Measurements from ENCODE around the gene KCNQ1. TPM values are rescaled to one million over a fixed set of nuclear protein-coding genes. Genes with fewer than 3 reads are reported as not detected.

The KCNQ1 gene
- total and polyA plus RNA-seq, 5 experiments from 2014 or later: 8.7 to 25.1 (median 22.9) TPM

DNA sequence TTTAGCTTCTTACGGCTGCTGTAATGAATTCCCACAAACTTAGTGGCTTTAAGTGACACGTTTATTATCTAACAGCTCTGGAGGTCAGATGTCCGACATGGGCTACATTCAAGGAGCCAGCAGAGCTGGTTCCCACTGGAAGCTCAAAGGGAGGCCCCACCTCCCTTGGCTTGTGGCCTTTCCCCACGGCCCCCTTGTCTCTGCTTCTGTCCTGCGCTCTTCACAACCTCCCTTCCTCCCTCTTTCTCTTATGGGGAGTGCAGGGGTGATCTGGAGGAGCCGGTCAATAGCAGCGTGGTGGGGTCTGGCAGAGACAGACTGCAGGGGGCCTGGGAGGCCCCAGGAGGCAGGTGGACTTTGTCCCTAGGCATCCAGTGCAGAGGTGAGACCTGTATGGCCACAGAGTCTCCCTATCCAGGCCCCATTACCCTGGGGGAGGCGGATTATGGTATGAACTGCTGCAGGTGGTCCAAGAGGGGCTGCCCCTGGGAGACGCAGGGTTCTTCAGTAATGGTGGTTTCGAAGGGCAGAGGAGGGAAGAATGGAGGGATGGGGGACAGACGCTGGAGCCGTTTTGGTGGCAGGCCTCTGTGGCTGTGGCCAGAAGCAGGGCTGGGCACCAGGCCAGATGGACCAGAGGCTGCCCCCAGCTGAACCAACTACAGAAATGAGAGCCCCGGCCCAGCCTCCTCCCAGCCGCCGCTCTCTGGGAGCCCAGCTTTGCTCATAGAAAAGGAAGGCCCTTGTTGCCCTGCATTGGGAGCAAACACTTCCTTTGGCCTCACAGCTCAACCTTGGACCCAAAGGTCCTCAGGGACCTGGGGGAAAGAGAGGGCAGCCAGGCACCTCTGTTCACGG is 285.7 kb downstream of the KCNQ1 start:
- peaks cover 0 to 8% (median 2%) of the 10 kb centered on the region in 4 donors for H3K4me1 Mint-ChIP-seq
- ATAC-seq (no peak), DNase-seq (no peak)
- no peaks in the 10 kb centered on the region for H3K36me3 Mint-ChIP-seq
- POLR2A ChIA-PET: no interaction called here
- peak overlapping the region in 1 of 10 donors; percentile 58 for H3K4me3 Mint-ChIP-seq
- H3K27ac Mint-ChIP-seq: peak overlapping the region in 1 of 10 donors; percentile 28
- H3K27me3 Mint-ChIP-seq: no peaks in the 10 kb centered on the region
- H3K9me3 Mint-ChIP-seq: no peaks in the 10 kb centered on the region

DNA sequence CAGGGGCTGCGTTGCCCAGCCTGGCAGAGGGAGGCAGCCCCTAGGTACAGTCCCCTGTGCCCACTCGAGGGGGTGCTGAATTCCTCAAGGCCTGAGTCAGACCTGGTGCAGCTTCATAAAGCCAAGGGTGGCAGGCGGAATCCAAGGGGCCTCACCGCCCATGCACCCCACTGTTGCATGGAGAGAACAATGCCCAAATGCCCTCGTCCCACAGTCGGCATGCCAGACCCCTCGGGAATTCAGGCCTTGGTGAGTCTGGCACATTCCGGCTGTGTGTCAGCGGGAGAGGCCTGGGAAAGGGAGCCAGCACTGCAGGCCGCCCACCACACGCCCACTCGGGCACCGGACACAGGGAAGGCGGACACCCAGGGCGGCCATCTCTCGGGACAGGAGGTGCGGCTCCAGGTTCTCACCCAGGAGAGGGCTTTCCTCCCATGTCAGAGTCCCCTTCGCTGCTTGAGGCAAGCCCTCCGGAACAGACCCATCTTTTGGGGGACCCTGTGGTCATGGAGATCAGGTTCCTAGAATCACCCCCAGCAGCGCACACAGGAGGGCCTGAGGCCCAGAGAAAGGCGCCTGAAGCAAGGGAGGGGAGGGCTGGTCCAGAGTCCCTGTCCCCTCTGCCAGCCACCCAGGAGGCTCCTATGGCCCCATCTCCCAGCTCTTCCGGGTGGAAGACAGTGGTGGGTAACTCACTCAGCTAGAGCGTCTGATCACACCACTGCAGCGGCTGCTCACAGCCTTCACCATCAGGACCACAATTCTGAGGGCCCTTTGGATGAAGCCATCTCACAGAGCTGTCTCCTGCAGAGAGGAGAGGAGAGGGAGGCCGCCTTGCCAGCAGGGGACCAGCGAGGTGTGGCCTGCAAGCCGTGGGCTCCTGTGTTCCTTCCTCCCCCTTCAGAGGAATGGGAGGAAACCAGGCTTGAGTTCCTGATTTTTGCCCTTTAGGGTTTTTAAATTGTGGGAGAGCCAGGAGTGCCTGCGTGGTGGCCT is 286.6 kb downstream of the KCNQ1 start:
- H3K9me3 Mint-ChIP-seq: no peaks in the 10 kb centered on the region
- no peak overlapping the region for H3K4me3 Mint-ChIP-seq
- H3K27ac Mint-ChIP-seq: no peak overlapping the region
- ATAC-seq (no peak), DNase-seq (no peak)
- POLR2A ChIA-PET: no interaction called here
- no peaks in the 10 kb centered on the region for H3K27me3 Mint-ChIP-seq
- H3K4me1 Mint-ChIP-seq: peaks cover 0 to 8% (median under 1%) of the 10 kb centered on the region in 4 donors
- H3K36me3 Mint-ChIP-seq: no peaks in the 10 kb centered on the region

DNA sequence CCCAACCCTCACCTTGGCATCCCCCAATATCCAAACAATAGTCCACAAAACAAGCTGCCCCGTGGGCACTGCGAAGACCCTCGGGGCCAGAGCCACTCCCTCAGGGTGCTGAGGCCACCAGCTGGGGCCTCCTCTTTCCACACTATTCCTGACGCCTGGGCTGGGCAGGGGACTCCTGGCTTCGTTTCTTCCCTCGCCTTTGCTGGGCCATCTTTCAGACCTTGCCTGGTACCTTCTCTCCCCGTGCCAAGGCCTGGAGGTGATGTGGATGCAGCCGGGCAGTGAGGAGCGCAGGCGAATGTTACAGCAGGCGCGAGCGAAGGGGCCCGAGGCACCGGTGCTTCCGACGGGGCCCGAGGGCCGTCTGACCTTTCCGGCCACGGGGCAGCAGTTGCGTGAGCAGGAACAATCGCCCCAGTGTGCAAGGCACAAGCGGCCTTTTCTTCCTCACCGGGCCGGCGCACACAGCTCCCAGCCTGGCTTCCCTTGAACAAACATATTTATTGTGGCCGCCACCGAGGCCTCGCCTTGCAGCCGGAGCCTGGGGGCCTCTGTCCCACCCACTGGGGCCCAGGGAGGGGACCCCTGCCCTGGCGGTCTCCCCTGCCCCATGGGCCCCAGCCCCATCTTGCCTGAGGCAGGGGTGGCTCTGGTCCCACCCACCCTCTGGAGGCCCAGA is 287.6 kb downstream of the KCNQ1 start:
- DNase-seq: no peak
- Mint-ChIP-seq H3K27ac (no peak overlapping the region), H3K9me3 (no peaks in the 10 kb centered on the region), H3K36me3 (peaks cover 0 to 3% (median 0%) of the 10 kb centered on the region in 3 donors), H3K4me3 (no peak overlapping the region), H3K27me3 (no peaks in the 10 kb centered on the region), H3K4me1 (peaks cover 0 to 8% (median under 1%) of the 10 kb centered on the region in 4 donors)
- POLR2A ChIA-PET: no interaction called here
- no peak for ATAC-seq

DNA sequence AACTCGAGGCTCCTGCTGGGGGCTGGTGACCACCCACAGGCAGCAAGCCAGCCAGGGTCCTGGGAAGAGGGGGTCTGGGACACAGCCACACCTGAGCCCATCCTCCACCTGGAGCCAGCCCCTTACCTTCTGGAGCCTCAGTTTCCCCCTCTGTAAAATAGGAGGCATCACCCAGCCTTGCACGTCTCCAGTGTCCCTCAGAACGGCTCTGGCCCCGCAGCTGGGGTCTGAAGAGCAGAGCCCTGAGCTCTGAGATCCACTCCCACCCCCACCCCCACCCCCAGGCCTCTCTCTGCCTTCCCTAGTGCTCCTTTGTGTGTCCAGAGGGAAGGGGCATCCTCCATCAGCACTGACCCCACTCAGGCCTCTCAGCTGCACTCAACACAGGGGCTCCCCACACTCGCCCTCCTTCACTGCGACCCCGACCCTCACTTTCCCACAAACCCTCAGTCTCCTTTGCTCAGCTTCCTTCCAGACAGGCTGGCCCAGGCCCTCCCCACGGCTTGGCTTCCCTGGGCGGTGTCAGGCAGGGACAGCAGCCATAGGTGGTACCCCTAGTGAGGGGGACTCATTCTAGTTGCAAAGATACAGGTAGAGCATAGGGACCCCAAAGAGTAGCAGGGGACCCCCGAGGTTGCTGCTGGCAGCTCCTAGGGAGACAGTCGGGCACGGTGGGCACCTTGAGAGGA is 288.3 kb downstream of the KCNQ1 start:
- Mint-ChIP-seq H3K9me3 (no peaks in the 10 kb centered on the region), H3K27me3 (no peaks in the 10 kb centered on the region), H3K36me3 (peaks cover 0 to 3% (median 0%) of the 10 kb centered on the region in 3 donors), H3K4me1 (peaks cover 0 to 13% (median 2%) of the 10 kb centered on the region in 4 donors), H3K4me3 (no peak overlapping the region), H3K27ac (peak overlapping the region in 2 of 10 donors; percentile 69 to 81)
- no peak for DNase-seq
- no peak for ATAC-seq
- POLR2A ChIA-PET: no interaction called here

DNA sequence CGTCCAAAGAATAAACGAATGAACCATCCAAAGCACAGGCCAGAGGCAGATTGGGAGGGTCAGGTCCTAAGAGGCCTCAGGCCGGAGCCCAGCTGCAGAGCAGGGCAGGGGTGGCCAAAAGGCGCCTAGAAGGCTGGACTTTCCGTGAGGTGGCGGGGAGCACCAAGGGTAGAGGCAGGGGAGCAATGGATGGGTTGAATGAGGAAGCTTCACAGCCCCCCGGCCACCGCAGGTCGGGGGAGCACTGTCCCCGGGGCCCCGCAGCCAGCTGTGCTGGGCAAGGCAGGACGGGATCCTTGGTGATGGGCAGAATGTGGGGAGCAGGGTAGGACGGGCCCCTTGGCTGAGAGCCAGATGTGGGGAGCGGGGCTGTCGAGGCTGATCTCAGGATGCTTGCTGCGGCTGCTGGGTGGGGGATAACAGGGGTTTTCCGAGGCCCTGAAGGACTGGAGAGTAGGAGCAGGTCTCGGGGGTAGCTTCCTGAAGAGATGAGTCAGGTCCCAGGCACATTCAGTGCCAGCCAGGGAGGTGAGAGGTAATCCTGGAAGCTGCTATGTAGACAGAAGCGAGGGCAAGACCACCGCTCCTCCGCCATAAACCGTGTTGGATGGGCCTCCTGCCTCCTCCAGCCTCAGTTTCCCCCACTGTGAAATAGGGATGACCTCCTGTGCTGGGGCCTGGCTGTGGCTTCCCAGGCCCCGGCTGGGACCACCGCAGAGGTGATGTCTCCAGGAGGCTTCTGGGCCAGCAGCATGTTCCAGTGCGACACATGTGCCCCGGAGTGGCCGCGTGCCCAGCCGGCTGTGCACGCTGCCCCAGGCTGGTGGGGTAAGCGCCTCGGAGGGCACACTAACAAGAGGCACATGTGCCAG is 289.6 kb downstream of the KCNQ1 start:
- H3K9me3 Mint-ChIP-seq: no peaks in the 10 kb centered on the region
- H3K4me1 Mint-ChIP-seq: peaks cover 0 to 13% (median 2%) of the 10 kb centered on the region in 4 donors
- POLR2A ChIA-PET: no interaction called here
- no peak for ATAC-seq
- H3K36me3 Mint-ChIP-seq: peaks cover 0 to 3% (median 0%) of the 10 kb centered on the region in 3 donors
- no peak overlapping the region for H3K4me3 Mint-ChIP-seq
- H3K27me3 Mint-ChIP-seq: no peaks in the 10 kb centered on the region
- no peak for DNase-seq
- peak overlapping the region in 1 of 10 donors; percentile 81 for H3K27ac Mint-ChIP-seq

DNA sequence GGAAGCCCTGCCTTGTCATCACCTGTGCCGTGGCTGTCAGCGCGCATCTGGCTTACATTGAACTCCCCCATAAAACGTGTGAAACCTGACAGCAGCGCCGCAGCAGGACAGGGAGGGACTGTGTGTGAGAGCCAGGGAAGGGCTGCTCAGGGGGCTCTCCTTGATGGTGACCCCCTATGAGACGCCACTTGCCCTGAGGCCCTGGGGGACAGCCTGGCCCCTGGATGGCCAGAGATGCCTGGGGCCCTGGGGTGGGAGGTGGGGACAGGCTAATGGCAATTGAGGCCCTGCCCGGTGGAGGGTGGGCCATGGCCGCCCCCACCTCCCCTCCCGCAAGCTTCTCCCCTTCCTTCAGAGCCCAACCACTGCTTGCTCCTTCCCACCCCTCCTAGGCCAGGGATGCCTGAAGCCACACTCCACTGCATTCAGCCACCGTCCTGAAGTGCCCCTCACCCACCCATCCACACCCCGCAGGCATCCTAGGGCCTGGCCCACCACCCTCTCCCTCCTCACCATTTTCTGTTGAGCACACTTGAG is 290.3 kb downstream of the KCNQ1 start:
- DNase-seq: no peak
- POLR2A ChIA-PET: no interaction called here
- Mint-ChIP-seq H3K9me3 (no peaks in the 10 kb centered on the region), H3K36me3 (peaks cover 0 to 3% (median 0%) of the 10 kb centered on the region in 3 donors), H3K27ac (peak overlapping the region in 1 of 10 donors; percentile 81), H3K4me3 (no peak overlapping the region), H3K4me1 (peaks cover 0 to 13% (median 2%) of the 10 kb centered on the region in 4 donors), H3K27me3 (no peaks in the 10 kb centered on the region)
- no peak for ATAC-seq

DNA sequence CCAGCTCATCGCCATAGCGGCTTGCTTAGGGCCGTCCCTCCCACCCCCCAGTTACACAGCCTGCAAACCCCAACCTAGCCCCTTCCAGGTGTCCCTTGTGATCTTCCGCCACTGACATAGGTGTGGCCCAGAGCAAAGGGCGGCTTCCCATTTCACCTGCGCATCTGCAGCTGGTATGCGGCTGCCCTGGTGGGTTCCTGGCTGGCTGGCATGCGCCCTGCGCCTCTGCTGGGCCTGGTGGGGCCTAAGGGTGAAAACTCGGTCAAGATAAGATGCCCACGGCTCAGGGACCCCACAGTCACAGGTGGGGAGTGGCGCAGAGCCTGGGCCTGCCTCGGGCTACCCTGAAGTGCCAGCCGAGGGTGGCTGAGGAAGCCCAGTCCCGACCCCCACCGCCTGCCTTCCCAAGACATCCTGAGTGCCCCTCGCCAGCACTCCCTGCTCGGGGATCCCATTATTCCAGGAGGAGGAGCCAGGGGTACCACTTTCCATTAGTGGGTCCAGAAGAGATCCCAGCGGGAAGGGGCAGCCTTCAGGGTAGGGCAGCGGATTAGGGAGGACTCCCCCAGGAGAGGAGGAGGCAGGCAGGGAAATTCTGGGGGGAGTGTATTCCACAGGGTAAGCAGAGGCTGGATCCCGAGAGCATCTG is 291.9 kb downstream of the KCNQ1 start:
- DNase-seq (no peak), ATAC-seq (no peak)
- peaks cover 0 to 13% (median 3%) of the 10 kb centered on the region in 4 donors for H3K4me1 Mint-ChIP-seq
- no peaks in the 10 kb centered on the region for H3K27me3 Mint-ChIP-seq
- H3K27ac Mint-ChIP-seq: no peak overlapping the region
- no peak overlapping the region for H3K4me3 Mint-ChIP-seq
- peaks cover 0 to 5% (median 0%) of the 10 kb centered on the region in 3 donors for H3K36me3 Mint-ChIP-seq
- no peaks in the 10 kb centered on the region for H3K9me3 Mint-ChIP-seq
- POLR2A ChIA-PET: no interaction called here

DNA sequence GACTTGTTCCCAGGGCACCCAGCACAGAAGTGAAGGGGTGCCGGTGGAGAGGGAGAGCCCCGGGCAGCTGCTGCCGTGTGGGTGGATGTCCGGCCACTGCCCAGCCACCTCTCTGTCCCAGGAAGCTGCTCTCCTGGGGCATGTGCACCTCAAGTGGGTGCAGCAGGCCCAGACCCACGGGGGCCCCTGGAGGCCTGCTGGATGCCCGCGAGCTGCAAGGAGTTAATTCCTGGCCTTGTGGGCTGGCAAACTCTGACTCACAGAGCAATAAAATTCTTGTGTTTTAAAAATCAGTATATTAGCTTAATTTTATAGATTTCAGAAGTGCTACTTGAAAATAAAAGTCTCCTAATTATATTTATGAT is 292.4 kb downstream of the KCNQ1 start:
- no peaks in the 10 kb centered on the region for H3K27me3 Mint-ChIP-seq
- peak overlapping the region in 1 of 10 donors; percentile 45 for H3K27ac Mint-ChIP-seq
- H3K9me3 Mint-ChIP-seq: no peaks in the 10 kb centered on the region
- DNase-seq (no peak), ATAC-seq (no peak)
- POLR2A ChIA-PET: no interaction called here
- H3K4me1 Mint-ChIP-seq: peaks cover 0 to 13% (median 3%) of the 10 kb centered on the region in 4 donors
- no peak overlapping the region for H3K4me3 Mint-ChIP-seq
- peaks cover 0 to 5% (median 0%) of the 10 kb centered on the region in 3 donors for H3K36me3 Mint-ChIP-seq

DNA sequence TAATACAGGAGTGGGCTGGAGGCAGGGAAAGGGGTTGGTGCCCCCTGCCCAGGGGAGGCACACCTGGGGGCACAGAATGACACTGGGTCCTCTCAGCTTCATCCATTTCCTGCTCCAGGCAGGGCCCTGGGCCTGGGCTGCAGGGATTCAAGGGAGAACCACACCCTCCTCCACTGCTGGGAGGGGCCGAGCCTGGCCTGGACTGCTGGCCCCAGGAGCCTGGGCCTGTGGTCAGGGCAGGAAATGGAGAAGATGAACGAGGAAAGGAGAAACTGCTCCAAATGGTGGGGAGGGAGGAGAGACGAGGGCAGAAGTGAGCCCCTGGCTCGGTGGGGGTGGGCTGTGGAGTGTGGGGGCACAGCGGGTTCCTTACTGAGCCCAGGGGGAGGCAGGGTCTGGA is 293.1 kb downstream of the KCNQ1 start:
- peak overlapping the region in 1 of 10 donors; percentile 45 for H3K27ac Mint-ChIP-seq
- no peak overlapping the region for H3K4me3 Mint-ChIP-seq
- no peaks in the 10 kb centered on the region for H3K27me3 Mint-ChIP-seq
- no peak for DNase-seq
- H3K9me3 Mint-ChIP-seq: no peaks in the 10 kb centered on the region
- POLR2A ChIA-PET: no interaction called here
- no peak for ATAC-seq
- peaks cover 0 to 5% (median 0%) of the 10 kb centered on the region in 3 donors for H3K36me3 Mint-ChIP-seq
- H3K4me1 Mint-ChIP-seq: peaks cover 0 to 13% (median 3%) of the 10 kb centered on the region in 4 donors

DNA sequence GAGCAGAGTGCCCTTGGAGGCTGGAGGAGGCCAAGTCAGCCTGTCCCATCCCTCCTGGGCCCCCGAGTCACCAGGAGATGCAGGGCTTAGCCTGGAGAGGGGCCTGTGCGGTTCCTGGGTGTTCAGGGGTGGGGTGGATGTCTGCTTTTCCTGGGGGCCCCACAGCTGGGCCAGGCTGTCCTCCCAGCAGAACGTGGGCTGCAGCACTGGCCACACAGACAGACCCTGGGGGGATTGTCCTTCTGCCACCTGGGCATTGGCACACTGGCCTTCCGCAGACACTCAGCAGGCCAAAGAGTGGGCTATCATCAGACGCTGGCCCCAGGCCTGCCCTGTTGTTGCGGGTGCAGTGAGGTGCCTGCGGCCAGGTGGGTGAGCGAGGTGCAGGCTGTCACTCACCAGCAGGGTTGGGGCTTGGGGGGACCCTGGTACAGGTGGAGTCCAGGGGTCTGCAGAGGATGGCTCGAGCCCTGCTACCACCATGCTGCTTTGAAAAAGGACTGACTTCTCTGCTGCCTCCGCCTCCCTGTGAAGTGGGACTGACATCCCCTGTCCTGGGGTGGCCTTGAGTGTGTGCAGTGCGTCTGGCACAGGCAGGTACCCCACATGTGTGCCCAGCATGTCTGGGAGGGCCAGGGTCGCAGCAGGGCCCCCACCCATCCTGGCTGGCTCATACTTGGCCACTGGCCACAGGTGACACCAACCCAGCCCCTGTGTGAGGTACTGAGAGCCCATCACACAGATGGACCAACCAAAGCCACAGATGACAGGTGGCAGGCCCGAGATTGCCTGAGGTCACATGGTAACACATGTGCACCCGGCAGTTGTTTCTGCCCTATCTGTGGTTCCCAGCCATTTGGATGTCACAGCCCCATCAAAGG is 294.0 kb downstream of the KCNQ1 start:
- Mint-ChIP-seq H3K27me3 (no peaks in the 10 kb centered on the region), H3K9me3 (no peaks in the 10 kb centered on the region), H3K36me3 (peaks cover 0 to 5% (median 0%) of the 10 kb centered on the region in 3 donors), H3K27ac (no peak overlapping the region), H3K4me3 (no peak overlapping the region), H3K4me1 (peaks cover 0 to 11% (median 3%) of the 10 kb centered on the region in 4 donors)
- ATAC-seq (no peak), DNase-seq (no peak)
- POLR2A ChIA-PET: no interaction called here

Measured in naive thymus-derived CD8-positive, alpha-beta T cell (primary cell).